Neural cell (in vitro differentiated cells): Measurements from ENCODE around the gene EDN1.

Experiments
- EZH2 ChIP-seq: fragments of 200-600, 300-800 bp; shearing (Covaris generic), sonication (generic); IDR thresholded peaks from 2 replicates; pipeline ENCODE4 v1.6.1; 2014; ENCODE audit warnings: antibody characterized with exemption, low read length, borderline replicate concordance, mild to moderate bottlenecking; ENCODE audit not compliant: insufficient read depth, poor library complexity, severe bottlenecking
- POLR2AphosphoS5 ChIP-seq: IDR thresholded peaks from 2 replicates; pipeline ENCODE4 v1.6.1; 2012
- TF ChIP-seq, protein P1 (sequence below): fragments of 450-650 bp; IDR thresholded peaks from 2 replicates; pipeline ENCODE4 v1.5.1; 2014; ENCODE audit warnings: antibody characterized with exemption, mild to moderate bottlenecking, moderate library complexity; ENCODE audit not compliant: poor library complexity, severe bottlenecking

DNA sequence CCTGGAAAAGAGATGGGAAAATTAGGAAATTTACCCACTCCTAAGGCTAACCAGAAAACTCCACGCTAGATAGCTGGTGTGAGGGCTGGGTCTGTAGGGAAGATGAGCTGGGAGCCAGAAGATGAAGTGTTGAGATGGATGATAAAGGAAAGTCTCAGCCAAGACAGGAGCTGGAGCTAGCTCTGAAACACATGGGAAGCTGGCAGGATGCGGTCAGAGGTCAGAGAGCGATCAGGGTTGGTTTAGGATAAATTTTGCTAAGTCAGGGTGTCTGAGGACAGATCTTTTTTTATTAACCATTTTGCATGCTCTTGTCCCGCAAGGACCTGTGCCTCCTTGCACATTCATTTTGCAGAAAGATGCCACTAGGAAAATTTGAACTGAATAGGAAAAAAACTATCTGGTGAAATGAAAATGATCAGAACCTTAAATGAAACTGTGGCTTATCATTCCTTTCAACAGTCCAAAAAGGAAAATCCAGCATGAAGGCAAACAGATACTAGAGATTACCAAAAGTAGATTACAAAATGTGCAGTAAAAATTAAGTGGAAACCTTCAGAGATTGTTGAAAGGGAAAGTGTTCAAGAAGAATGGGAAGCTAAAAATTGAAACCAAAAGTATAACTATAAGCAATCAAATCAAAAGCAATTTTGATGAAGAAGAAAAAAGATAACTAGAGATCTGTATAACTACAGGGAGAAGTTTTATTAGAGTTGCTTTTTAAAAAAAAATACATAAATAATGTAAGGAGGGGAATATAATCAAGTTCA lies 10.7 kb upstream of the EDN1 start:
- TF ChIP-seq EZH2, result no peak
- TF ChIP-seq, protein P1, sequence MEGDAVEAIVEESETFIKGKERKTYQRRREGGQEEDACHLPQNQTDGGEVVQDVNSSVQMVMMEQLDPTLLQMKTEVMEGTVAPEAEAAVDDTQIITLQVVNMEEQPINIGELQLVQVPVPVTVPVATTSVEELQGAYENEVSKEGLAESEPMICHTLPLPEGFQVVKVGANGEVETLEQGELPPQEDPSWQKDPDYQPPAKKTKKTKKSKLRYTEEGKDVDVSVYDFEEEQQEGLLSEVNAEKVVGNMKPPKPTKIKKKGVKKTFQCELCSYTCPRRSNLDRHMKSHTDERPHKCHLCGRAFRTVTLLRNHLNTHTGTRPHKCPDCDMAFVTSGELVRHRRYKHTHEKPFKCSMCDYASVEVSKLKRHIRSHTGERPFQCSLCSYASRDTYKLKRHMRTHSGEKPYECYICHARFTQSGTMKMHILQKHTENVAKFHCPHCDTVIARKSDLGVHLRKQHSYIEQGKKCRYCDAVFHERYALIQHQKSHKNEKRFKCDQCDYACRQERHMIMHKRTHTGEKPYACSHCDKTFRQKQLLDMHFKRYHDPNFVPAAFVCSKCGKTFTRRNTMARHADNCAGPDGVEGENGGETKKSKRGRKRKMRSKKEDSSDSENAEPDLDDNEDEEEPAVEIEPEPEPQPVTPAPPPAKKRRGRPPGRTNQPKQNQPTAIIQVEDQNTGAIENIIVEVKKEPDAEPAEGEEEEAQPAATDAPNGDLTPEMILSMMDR, result no peak
- no peak for TF ChIP-seq POLR2AphosphoS5
